Calu3 (cell line): Measurements from ENCODE around the gene RAB10. TPM values are rescaled to one million over a fixed set of nuclear protein-coding genes. Genes with fewer than 3 reads are reported as not detected.

ENCODE experiments used
- BruUV-seq: library from RNA; stranded (reverse); fragments of 400-500 nt; replicated peaks from 2 replicates; lab custom pipeline; 2021; lab: Mats Ljungman, UMichigan
- CTCF ChIA-PET: fragments of 300-600 bp; sonication (Branson Sonifier 250); formaldehyde crosslinking; loops from one replicate; lab custom pipeline; 2022; ENCODE audit warnings: antibody characterized with exemption; lab: Charles Lee
- DNase-seq: peaks from one replicate; pipeline ENCODE4 v3.0.0; 2022
- H3K27ac Mint-ChIP-seq: one replicate; pipeline ENCODE4 v1.8.0; 2022; ENCODE audit warnings: mixed read lengths; ENCODE audit not compliant: unreplicated experiment
- H3K27me3 Mint-ChIP-seq: one replicate; pipeline ENCODE4 v1.8.0; 2022; ENCODE audit warnings: mixed read lengths; ENCODE audit not compliant: unreplicated experiment
- H3K36me3 Mint-ChIP-seq: one replicate; pipeline ENCODE4 v1.8.0; 2022; ENCODE audit warnings: mild to moderate bottlenecking, moderate library complexity, mixed read lengths; ENCODE audit not compliant: insufficient read depth, unreplicated experiment
- H3K4me1 Mint-ChIP-seq: one replicate; pipeline ENCODE4 v1.8.0; 2022; ENCODE audit warnings: mild to moderate bottlenecking, low read depth, mixed read lengths; ENCODE audit not compliant: unreplicated experiment
- H3K4me3 Mint-ChIP-seq: one replicate; pipeline ENCODE4 v1.8.0; 2022; ENCODE audit warnings: mild to moderate bottlenecking, low read depth, moderate library complexity, mixed read lengths; ENCODE audit not compliant: unreplicated experiment
- H3K9me3 Mint-ChIP-seq: one replicate; pipeline ENCODE4 v1.8.0; 2022; ENCODE audit warnings: low read depth, mixed read lengths; ENCODE audit not compliant: unreplicated experiment
- CTCF ChIP-seq: fragments of 200-600 bp; IDR thresholded peaks from one replicate; pipeline ENCODE4 v1.8.0; 2022; ENCODE audit warnings: antibody characterized with exemption; ENCODE audit not compliant: unreplicated experiment
- intact Hi-C: fragments of 100-400 bp; cut with micrococcal nuclease; formaldehyde crosslinking; loops from one replicate; pipeline ENCODE4 v1.10.0; 2022; ENCODE audit not compliant: unreplicated experiment
- total RNA-seq: library from RNA; stranded (reverse); gene quantifications from 2 replicates; pipeline ENCODE4 v1.2.3, GENCODE V29; 2022

Gene RAB10
- total RNA-seq, 1 experiment from 2014 or later: 149 TPM

DNA sequence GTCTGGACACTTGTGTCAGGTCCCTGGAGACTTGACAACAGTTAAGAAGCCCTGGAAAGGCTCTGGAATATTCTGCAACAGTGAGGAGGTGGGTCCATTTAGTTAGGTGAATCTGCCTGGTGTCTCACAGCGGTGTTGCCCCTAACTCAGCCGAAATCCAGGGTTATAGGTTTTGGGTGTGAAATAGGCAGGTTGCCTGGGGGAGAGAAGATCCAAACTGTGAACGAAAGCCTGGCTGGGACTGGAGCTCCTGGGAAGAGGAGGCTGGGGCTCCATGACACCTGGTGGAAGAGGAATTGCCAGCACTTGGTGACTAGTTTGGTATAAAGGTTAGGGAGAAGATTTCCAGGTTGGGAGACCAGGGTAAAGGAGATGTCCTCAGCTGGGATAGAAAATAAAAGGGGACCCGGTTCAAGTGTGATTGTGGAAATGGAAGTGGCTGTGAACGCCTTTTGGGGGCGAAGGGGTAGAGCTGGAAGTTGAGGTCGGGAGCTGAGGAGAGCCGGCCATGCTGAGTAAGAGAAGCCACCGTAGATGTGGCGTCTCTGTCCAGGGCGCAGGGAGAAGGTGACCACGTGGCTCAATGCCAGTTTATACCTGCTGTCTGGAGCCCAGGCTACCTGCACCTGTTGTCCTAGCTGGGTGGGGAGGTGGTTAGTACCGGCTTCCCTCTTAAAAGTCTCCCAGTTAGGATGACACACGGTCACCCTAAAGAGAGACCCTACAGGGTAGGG is 136.0 kb downstream of the RAB10 start:
- Mint-ChIP-seq H3K9me3 (no peaks in the 10 kb centered on the region), H3K4me1 (no peaks in the 10 kb centered on the region), H3K4me3 (no peak overlapping the region), H3K36me3 (peaks cover 16% of the 10 kb centered on the region), H3K27me3 (peaks cover 29% of the 10 kb centered on the region), H3K27ac (no peak overlapping the region)
- no peak for DNase-seq
- TF ChIP-seq CTCF: no peak
- intact Hi-C loops: no loop called here
- CTCF ChIA-PET: no interaction called here
- no TSS peak for BruUV-seq

DNA sequence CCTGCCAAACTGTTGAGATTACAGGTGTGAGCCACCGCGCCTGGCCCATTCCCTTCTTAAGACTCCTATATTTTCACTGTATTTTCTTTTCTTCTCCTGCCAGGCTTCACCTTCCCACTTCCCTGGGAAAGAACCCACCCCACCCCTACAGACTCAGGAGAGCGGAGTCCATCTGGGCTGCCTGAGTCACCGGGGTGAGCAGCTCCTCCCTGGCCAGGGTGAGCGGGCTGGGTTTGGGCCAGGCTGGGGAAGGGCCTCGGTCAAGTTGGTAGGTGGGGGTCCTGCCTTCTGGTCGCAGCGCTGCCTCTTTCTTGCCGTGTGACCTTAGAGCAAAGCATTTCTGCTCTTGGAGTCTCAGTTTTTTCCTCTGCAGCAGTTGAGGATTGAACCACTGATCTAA is 136.9 kb downstream of the RAB10 start:
- Mint-ChIP-seq H3K4me1 (no peaks in the 10 kb centered on the region), H3K4me3 (no peak overlapping the region), H3K9me3 (no peaks in the 10 kb centered on the region), H3K36me3 (peaks cover 16% of the 10 kb centered on the region), H3K27me3 (peaks cover 34% of the 10 kb centered on the region), H3K27ac (no peak overlapping the region)
- TF ChIP-seq CTCF: no peak
- BruUV-seq: no TSS peak
- intact Hi-C loops: no loop called here
- CTCF ChIA-PET: no interaction called here
- no peak for DNase-seq

- intact Hi-C loops: no loop called here
- Mint-ChIP-seq H3K9me3 (no peaks in the 10 kb centered on the region), H3K27me3 (peaks cover 34% of the 10 kb centered on the region), H3K27ac (no peak overlapping the region), H3K4me3 (peak overlapping the region; percentile 62), H3K4me1 (no peaks in the 10 kb centered on the region), H3K36me3 (peaks cover 16% of the 10 kb centered on the region)
- no peak for TF ChIP-seq CTCF
- DNase-seq: no peak
- no TSS peak for BruUV-seq
- CTCF ChIA-PET: no interaction called here
These were observed 138.4 kb downstream of the RAB10 start for GRCh38 chr2:26172189-26172870.

GRCh38 chr2:26172871-26173775 is 139.2 kb downstream of the RAB10 start, which contains the start of gene GAREM2:
TSS of gene GAREM2 (plus strand) at chr2:26173088. CDS start at chr2:26173221, 133 bp downstream.
- no TSS peak for BruUV-seq
- H3K4me1 Mint-ChIP-seq: no peaks in the 10 kb centered on the region
- intact Hi-C loops: no loop called here
- peak within 1 kb of the TSS; percentile 14 for H3K27ac Mint-ChIP-seq
- no peak for DNase-seq
- CTCF ChIA-PET: interaction anchor here (0.6 kb wide), 1 partner anchor 72 kb away, joined by 5 read pairs; no protein-coding TSS in a partner anchor
- H3K36me3 Mint-ChIP-seq: peaks cover 16% of the 10 kb centered on the region
- H3K4me3 Mint-ChIP-seq: peak within 1 kb of the TSS; percentile 62
- H3K27me3 Mint-ChIP-seq: peaks cover 35% of the 10 kb centered on the region
- TF ChIP-seq CTCF: no peak
- no peaks in the 10 kb centered on the region for H3K9me3 Mint-ChIP-seq
